Stomach (tissue), 9 donors: ENCODE data around the gene MCOLN3. TPM values are rescaled to one million over a fixed set of nuclear protein-coding genes. Genes with fewer than 3 reads are reported as not detected.

ENCODE experiments used
- DNase-seq, 2 donors: peaks; one replicate each; pipeline versions ENCODE4 v3.0.0 to v3.0.0-alpha.2; 2013 to 2019
- H3K27ac ChIP-seq, 5 donors: fragments of 200-600 bp in 4 of 5; sonication (generic) in 4 of 5; one replicate each; pipeline ENCODE4 v1.5.1; 2013 to 2019; ENCODE audit warnings: mild to moderate bottlenecking in 1 of 5, moderate library complexity in 1 of 5
- H3K27me3 ChIP-seq, 3 donors: fragments of 200-600 bp; sonication (generic); one replicate each; pipeline ENCODE4 v1.5.1; 2017 to 2019; ENCODE audit warnings: mixed run types in 1 of 3
- H3K36me3 ChIP-seq, 4 donors: fragments of 200-600 bp; sonication (generic); 1 replicate in 3 of 4; 2 replicates in 1 of 4; pipeline ENCODE4 v1.5.1; 2016 to 2019
- H3K4me1 ChIP-seq, 4 donors: fragments of 200-600 bp; sonication (generic); one replicate each; pipeline ENCODE4 v1.5.1; 2016 to 2019
- H3K4me3 ChIP-seq, 4 donors: fragments of 200-600 bp; sonication (generic) in 3 of 4; one replicate each; pipeline ENCODE4 v1.5.1; 2016 to 2019; ENCODE audit warnings: mild to moderate bottlenecking in 1 of 4
- H3K9me3 ChIP-seq, 4 donors: fragments of 200-600 bp; sonication (generic); one replicate each; pipeline ENCODE4 v1.5.1; 2016 to 2019
- CTCF ChIP-seq, 7 experiments: fragments of 450-650 bp in 4 of 7; fragments of 200-600 bp in 3 of 7; sonication (generic) in 3 of 7; IDR thresholded peaks; one replicate each; pipeline ENCODE4 v1.5.1; 2016 to 2019; ENCODE audit warnings: antibody characterized with exemption in 7 of 7, control low read depth in 2 of 7, mild to moderate bottlenecking in 1 of 7
- EP300 ChIP-seq: sonication (generic); formaldehyde crosslinking; IDR thresholded peaks from one replicate; pipeline ENCODE4 v1.6.1; 2017; ENCODE audit warnings: antibody characterized with exemption
- POLR2A ChIP-seq, 4 donors: fragments of 450-650 bp; IDR thresholded peaks; one replicate each; pipeline ENCODE4 v1.6.1; 2016; ENCODE audit warnings: antibody characterized with exemption in 4 of 4, control low read depth in 2 of 4, mild to moderate bottlenecking in 1 of 4, moderate library complexity in 1 of 4
- POLR2AphosphoS5 ChIP-seq, 3 donors: sonication (generic); formaldehyde crosslinking; IDR thresholded peaks; one replicate each; pipeline ENCODE4 v1.6.1; 2016; ENCODE audit warnings: antibody characterized with exemption in 3 of 3
- WGBS, 5 donors: extraction: QIAGEN DNeasy Blood & Tissue Kit in 3 of 5; methylation state at CpG; one replicate each; pipeline versions ENCODE4 v1.1.5 to v1.1.7; 2013 to 2018; 5-methylcytosine and 5-hydroxymethylcytosine counted together
- intact Hi-C: fragments of 100-400 bp; cut with DNase I; formaldehyde crosslinking; loops from one replicate; pipeline ENCODE4 v1.15.1; 2023; ENCODE audit warnings: low total_unique reads
- polyA plus RNA-seq, 3 donors: library from polyadenylated mRNA; stranded (reverse); fragments of 200-250 nt; gene quantifications; one replicate each; pipeline ENCODE4 v1.2.3, GENCODE V29; 2013
- total RNA-seq, 5 donors: library from RNA; depleted of rRNA; stranded (reverse); fragments of >200 nt; gene quantifications; one replicate each; pipeline versions ENCODE4 v1.1.0 to v1.2.3, GENCODE V29; 2014 to 2016
- donor health status: healthy with polysubstance abuse.
- donor health status: Bipolar disorder and iron deficiency.
- donor health status: healthy.

Gene MCOLN3
- total and polyA plus RNA-seq, 8 donors = 0.89 to 7.3 (median 1.4) TPM; not detected in 2

- H3K27ac ChIP-seq = no peak overlapping the region
- no peaks in the 10 kb centered on the region for H3K9me3 ChIP-seq
- no peak overlapping the region for H3K4me3 ChIP-seq
- intact Hi-C loops = no loop called here
- TF ChIP-seq EP300 (no peak), POLR2AphosphoS5 (IDR thresholded peaks at IDR 0.05) (no peak), CTCF (IDR thresholded peaks at IDR 0.05) (no peak), POLR2A (IDR thresholded peaks at IDR 0.05) (no peak)
- no peaks in the 10 kb centered on the region for H3K27me3 ChIP-seq
- no peak for DNase-seq
- no peaks in the 10 kb centered on the region for H3K36me3 ChIP-seq
- 48 to 67% (median 57%) methylated on average over 1 of the region's 1 CpG for whole genome bisulfite sequencing, 5 donors
- peaks cover 0 to 11% (median 4%) of the 10 kb centered on the region in 4 donors for H3K4me1 ChIP-seq
These were observed 10.5 kb upstream of the MCOLN3 start for GRCh38 chr1:85058786-85059185.

GRCh38 chr1:85058311-85058710 is 10.0 kb upstream of the MCOLN3 start:
- TF ChIP-seq POLR2AphosphoS5 (IDR thresholded peaks at IDR 0.05) (no peak), POLR2A (IDR thresholded peaks at IDR 0.05) (no peak), EP300 (no peak), CTCF (IDR thresholded peaks at IDR 0.05) (no peak)
- WGBS, 5 donors = 62 to 78% (median 69%) methylated on average over 1 of the region's 1 CpG

GRCh38 chr1:85054664-85055063 is 6.4 kb upstream of the MCOLN3 start:
- TF ChIP-seq POLR2A (IDR thresholded peaks at IDR 0.05) (no peak), EP300 (no peak), CTCF (IDR thresholded peaks at IDR 0.05) (no peak), POLR2AphosphoS5 (IDR thresholded peaks at IDR 0.05) (no peak)
- no peak overlapping the region for H3K27ac ChIP-seq
- intact Hi-C loops = no loop called here
- no peaks in the 10 kb centered on the region for H3K36me3 ChIP-seq
- peaks cover 0 to 17% (median 0%) of the 10 kb centered on the region in 3 donors for H3K27me3 ChIP-seq
- no peak for DNase-seq
- H3K4me3 ChIP-seq = no peak overlapping the region
- whole genome bisulfite sequencing, 5 donors = 59 to 66% (median 64%) methylated on average over 4 of the region's 4 CpGs
- H3K9me3 ChIP-seq = no peaks in the 10 kb centered on the region
- H3K4me1 ChIP-seq = no peaks in the 10 kb centered on the region

More at GRCh38 chr1:85058311-85058710, 10.0 kb upstream of the MCOLN3 start:
- H3K4me3 ChIP-seq = no peak overlapping the region
- DNase-seq = no peak
- intact Hi-C loops = no loop called here
- no peaks in the 10 kb centered on the region for H3K27me3 ChIP-seq
- no peaks in the 10 kb centered on the region for H3K9me3 ChIP-seq
- H3K36me3 ChIP-seq = no peaks in the 10 kb centered on the region
- no peak overlapping the region for H3K27ac ChIP-seq
- H3K4me1 ChIP-seq = peaks cover 0 to 11% (median 4%) of the 10 kb centered on the region in 4 donors

GRCh38 chr1:85049735-85050166 is 1.5 kb upstream of the MCOLN3 start:
- H3K27ac ChIP-seq = no peak overlapping the region

More at GRCh38 chr1:85049735-85050166, 1.5 kb upstream of the MCOLN3 start:
- TF ChIP-seq CTCF (IDR thresholded peaks at IDR 0.05) = no peak
- WGBS, 5 donors = 31 to 58% (median 36%) methylated on average over 11 of the region's 11 CpGs
- Histone ChIP-seq H3K4me3 (no peak overlapping the region), H3K4me1 (peaks cover 13 to 23% (median 20%) of the 10 kb centered on the region in 4 donors), H3K27me3 (peaks cover 0 to 50% (median 22%) of the 10 kb centered on the region in 3 donors), H3K36me3 (no peaks in the 10 kb centered on the region), H3K9me3 (no peaks in the 10 kb centered on the region)
- DNase-seq = peak in 1 of 2 donors; percentile 24
- intact Hi-C loops = no loop called here
